Measurements from ENCODE around the gene TGFBI.

DNA sequence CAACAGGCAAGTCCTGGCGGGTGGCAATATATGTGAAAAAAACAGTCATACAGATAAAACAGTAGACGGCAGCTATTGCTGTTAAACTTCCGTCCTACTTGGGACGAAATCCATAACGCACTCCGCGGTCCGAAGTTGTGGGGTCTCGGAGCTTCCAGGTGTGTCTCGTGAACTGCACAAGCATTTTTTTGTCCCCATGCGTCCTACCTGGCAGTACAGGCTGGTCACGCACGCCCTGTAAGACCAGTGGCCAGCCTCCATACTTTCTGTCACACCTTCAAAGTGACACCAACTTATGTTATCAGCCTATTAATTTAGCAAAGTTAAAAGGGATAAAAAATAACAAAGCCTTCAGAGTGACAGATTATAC lies 51.3 kb downstream of the TGFBI start:
- TF ChIP-seq, protein P1, sequence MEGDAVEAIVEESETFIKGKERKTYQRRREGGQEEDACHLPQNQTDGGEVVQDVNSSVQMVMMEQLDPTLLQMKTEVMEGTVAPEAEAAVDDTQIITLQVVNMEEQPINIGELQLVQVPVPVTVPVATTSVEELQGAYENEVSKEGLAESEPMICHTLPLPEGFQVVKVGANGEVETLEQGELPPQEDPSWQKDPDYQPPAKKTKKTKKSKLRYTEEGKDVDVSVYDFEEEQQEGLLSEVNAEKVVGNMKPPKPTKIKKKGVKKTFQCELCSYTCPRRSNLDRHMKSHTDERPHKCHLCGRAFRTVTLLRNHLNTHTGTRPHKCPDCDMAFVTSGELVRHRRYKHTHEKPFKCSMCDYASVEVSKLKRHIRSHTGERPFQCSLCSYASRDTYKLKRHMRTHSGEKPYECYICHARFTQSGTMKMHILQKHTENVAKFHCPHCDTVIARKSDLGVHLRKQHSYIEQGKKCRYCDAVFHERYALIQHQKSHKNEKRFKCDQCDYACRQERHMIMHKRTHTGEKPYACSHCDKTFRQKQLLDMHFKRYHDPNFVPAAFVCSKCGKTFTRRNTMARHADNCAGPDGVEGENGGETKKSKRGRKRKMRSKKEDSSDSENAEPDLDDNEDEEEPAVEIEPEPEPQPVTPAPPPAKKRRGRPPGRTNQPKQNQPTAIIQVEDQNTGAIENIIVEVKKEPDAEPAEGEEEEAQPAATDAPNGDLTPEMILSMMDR (IDR thresholded peaks at IDR 0.05; ENCODE audit: borderline replicate concordance, extremely low read depth, low read length, poor library complexity, severe bottlenecking) = no peak
- TF ChIP-seq EZH2 (IDR thresholded peaks at IDR 0.05; ENCODE audit: borderline replicate concordance, low read depth, low read length, severe bottlenecking) = no peak

Measured in DND-41 (cell line).